Measurements from ENCODE around the gene SPN.
A peak's percentile ranks its signal among the peaks of the same experiment; 100 is the strongest.
"Not testable (repeated sequence)": the region's sequence is repeated elsewhere in the genome, so short reads cannot be mapped to it uniquely, and the experiment has no call there.

Gene SPN

DNA sequence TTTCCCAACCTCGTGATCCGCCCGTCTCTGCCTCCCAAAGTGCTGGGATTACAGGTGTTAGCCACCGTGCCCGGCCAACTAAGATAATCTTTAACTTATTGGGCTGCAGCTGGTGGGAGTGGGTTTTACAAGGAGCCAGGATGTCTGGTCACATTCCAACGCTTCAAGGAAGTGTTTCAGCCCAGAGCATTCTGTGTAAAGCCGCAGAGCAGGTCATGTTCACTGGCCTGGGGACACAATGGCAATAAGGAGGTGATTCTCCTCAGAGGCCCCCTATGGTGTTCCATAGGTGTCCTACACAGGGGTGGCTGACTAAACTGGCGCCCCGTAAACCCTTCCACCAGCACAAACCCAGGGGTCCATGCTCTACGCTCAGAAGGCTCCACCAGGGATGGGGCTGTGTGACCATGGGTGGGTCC is 17.1 kb downstream of the SPN start:
- DNase-seq, result no peak

DNA sequence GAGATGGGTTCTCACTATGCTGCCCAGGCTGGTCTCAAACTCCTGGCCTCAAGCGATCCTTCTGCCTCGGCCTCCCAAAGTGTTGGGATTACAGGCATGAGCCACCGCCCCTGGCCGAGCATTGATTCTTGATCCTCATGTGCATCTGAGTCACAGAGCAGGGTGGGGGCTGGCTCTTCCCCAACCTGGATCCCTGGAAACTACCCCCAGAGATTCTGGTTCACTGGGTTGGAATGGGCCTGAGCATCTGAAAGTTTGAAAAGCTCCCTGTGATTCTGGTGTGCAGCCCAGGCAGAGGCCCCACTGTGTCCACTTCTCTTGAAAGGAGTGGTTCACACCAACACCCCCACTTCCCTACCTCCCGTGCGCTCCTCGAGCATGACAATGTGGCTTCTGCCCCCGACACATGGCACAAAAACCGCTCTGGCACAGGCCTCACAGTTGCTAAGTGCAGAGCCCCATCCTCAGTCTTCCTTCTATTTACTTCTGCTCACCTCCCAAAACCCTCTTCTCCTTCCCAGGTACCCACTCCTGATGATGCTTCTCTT is 20.6 kb downstream of the SPN start:
- no peak for DNase-seq

DNA sequence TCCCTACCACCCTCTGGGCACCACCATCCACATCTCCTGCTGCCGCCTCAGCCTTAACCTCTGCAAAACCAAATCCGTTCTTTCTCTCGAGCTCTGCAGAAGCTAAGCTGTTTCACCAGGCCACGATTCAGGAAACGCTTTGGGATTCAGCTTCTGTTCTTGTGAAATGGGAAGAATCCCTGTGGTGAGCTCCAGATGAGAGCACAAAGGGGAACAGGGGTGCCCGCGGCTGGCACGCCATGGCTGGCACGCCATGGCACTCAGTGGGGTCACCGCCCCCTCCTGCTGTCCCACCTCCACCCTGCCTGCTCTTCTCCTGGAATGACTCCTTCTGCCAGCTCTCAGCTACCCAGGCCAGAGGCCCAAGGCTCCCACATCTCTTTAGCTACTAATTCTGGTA is 21.6 kb downstream of the SPN start:
- no peak for DNase-seq

DNA sequence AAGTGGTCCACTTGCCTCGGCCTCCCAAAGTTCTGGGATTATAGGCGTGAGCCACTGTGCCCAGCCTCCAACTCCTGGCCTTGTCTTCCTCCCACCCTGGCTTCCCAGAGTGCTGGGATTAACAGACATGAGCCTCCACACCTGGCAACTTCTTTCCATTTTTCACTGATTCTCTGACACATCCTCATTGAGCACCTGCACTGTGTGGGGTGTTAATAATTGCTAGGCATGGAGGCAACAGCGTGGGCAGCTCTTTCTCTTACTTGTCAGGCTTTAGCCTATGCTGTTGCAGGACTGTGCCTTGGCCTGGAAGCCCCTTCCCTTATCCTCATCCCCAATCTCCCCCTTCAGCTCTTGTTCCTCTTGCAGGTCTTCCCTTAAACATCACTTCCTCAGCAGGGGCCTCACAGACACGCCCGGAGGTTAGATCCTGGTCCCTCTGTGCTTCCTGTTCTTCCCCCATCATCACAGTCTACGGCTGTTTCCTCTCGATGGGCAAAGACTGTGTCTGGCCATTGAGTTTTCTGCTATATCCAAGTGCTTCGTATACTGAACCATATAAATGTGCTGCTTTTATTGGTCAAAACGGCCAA is 23.8 kb downstream of the SPN start:
- DNase-seq, result no peak

DNA sequence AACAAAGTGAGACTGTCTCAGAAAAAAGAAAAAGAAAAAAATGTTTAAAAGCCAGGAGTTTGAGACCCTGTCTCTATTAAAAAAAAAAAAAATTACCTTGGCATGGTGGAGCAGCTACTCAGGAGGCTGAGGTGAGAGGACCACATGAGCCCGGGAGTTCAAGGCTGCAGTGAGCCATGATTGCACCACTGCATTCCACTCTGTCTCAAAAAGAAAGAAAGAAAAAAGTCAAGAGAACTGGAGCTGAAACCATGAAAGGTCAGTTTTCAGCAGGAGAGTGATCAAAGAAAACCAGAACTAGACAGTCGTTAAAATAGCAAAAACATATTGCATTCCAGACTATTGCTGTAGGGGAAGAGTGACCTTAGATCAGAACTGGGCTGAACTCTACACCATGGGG is 24.7 kb downstream of the SPN start:
- DNase-seq, result no peak

DNA sequence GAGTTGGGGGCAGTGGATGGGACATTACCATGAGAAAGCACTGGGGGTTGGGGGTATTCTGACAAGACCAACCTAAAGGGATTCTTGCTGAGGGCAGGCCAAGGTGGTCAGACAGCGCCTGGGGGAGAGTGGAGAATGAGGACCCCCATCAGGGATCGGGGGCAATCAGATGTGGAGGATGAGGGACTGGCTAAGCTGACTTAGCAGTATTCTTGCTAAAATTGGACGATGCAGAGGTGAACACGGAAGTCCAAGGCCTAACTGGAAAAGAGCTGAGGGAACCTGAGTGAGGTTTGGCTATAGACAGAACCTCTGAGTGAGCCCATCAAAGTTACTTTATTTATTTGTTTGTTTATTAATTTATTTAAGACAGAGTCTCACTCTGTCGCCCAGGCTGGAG is 25.1 kb downstream of the SPN start:
- DNase-seq, result no peak

DNA sequence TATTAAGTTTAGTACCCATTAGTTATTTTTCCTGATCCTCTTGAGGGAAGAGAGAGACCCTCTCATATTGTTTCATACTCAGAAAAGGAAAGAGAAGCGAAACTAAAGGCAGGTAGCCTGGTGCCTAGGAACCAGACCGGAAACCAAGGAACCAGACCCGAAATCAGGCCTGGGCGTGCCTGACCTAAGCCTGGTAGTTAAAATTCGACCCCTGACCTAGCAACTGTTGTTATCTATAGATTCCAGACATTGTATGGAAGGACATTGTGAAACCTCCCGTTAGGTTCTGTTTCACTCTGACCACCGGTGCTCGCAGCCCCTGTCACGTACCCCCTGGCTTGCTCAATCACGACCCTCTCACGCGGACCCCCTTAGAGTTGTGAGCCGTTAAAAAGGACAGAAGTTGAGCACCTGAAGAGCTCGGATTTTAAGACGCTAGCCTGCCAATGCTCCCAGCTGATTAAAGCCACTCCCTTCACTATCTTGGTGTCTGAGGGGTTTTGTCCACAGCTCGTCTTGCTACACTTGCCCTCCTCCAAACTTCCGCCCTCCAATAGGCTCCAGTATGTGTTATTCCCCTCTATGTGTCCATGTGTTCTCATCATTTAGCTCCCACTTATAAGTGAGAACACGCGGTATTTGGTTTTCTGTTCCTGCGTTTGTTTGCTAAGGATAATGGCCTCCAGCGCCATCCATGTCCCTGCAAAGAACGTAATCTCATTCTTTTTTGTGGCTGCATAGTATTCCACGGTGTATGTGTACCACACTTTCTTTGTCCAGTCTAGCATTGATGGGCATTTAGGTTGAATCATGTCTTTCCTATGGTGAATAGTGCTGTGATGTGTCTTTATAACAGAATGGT is 26.7 kb downstream of the SPN start:
- not testable (repeated sequence) for DNase-seq

DNA sequence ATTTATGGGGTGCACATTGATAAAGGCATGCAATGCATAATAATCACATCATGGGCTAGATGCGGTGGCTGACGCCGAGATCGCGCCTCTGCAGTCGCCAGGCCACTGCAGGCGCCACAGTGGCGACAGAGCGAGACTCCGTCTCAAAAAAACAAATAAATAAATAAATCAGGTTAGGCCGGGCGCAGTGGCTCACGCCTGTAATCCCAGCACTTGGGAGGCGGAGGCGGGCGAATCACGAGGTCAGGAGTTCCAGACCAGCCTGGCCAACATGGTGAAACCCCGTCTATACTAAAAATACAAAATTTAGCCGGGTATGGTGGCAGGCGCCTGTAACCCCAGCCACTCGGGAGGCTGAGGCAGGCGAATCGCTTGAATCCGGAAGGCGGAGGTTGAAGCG is 29.6 kb downstream of the SPN start:
- not testable (repeated sequence) for DNase-seq

DNA sequence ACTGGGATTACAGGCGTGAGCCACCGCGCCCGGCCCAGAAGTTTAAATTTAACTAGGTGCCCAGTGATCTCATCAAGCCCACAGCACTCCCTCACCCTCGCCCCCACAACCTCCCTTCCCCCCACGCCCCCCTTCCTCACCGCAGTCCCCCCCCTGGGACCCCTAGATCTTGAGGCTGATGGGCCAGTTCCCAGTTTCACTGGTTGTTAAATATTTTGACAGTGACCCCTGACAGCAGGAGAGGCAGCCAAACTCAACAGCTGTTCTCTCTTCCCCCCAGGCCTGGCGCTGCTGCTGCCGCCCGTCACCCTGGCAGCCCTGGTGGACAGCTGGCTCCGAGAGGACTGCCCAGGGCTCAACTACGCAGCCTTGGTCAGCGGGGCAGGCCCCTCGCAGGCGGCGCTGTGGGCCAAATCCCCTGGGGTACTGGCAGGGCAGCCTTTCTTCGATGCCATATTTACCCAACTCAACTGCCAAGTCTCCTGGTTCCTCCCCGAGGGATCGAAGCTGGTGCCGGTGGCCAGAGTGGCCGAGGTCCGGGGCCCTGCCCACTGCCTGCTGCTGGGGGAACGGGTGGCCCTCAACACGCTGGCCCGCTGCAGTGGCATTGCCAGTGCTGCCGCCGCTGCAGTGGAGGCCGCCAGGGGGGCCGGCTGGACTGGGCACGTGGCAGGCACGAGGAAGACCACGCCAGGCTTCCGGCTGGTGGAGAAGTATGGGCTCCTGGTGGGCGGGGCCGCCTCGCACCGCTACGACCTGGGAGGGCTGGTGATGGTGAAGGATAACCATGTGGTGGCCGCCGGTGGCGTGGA is 31.5 kb downstream of the SPN start:
- DNase-seq, result no peak

DNA sequence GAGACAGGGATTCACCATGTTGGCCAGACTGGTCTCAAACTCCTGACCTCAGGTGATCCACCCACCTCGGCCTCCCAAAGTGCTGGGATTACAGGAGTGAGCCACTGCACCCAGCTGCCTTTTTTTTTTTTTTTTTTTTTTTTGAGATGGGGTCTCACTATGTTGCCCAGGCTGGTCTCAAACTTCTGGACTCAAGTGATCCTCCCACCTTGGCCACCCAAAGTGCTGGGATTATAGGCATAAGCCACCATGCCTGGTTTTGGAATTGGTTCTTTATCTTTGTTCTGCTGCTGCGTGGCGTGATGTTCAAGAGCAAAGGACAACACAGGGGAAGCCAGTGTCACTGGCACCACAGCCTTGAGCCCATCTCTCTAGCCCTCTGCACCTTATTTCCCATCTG is 32.6 kb downstream of the SPN start:
- not testable (repeated sequence) for DNase-seq

DNA sequence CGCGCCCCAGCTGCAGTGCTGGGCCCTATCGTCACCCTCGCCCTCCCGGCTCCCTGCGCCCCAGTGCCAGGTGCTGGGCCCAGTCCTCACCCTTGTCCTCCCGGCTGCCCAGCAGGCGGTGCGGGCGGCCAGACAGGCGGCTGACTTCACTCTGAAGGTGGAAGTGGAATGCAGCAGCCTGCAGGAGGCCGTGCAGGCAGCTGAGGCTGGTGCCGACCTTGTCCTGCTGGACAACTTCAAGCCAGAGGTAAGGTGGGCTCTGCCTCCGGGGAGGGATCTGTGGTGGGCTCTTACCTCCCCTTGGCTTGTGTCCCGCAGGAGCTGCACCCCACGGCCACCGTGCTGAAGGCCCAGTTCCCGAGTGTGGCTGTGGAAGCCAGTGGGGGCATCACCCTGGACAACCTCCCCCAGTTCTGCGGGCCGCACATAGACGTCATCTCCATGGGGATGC is 33.9 kb downstream of the SPN start:
- no peak for DNase-seq

DNA sequence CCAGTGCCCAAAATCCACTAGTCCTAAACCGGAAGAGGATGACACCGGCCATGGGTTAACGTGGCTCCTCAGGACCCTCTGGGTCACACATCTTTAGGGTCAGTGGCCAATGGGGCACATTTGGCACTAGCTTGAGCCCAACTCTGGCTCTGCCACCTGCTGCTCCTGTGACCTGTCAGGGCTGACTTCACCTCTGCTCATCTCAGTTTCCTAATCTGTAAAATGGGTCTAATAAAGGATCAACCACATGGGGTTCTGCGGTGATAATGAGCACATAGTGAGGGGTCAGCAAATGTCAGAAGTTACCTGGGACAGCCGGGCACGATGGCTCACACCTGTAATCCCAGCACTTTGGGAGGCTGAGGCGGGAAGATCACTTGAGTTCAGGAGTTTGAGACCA is 34.3 kb downstream of the SPN start:
- no peak for DNase-seq

DNA sequence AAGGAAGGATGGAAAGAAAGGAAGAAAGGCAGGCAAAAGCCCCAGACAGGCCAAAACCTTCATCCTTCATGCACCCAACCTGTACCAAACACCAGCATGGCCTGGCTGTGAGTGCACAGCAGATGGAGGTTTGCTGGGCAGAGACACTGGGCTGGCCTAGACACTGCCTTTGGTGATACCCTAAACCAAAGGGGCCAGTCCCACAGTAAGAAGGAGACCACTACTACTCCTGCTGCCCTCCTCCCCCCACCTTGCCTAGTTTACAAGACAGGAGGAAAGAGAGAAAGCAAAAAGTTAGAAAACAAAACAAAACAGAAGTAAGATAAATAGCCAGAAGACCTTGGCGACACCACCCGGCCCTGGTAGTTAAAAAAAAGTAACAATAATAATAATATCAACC is 35.0 kb downstream of the SPN start:
- no peak for DNase-seq

DNA sequence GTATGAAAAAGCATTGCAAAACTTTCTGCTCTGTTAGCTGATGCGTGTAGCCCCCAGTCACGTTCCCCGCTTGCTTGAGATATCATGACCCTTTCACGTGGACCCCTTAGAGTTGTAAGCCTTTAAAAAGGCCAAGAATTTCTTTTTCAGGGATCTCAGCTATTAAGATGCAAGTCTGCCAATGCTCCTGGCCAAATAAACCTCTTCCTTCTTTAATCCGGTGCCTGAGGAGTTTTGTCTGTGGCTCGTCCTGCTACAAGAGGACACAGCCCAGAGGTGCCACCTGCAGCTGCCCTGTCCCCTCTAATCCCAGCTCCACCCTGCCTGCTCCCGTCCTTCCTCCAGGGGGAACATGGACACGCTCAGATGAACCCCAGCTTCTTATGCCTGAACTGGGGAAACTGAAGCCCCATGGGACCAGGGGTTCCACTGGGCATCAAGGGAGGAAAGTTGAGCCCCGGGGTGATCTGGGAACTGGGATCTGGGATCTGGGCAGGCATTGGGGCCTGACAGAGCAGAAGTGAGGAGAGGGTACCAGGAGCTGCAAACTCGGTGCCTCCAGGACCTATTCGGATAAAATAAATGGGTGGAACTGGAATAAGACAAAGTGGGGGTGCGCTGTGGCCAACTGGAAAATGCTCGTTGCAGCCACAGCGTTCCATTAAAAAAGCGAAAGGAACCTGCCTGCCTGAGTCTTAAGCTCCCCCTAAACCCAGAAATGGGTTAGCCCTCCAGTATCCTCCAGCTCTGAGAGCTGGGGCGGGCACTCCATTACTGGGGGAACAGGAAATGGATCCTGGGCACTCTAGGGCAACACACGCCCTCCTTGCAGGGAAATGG is 35.7 kb downstream of the SPN start:
- no peak for DNase-seq

DNA sequence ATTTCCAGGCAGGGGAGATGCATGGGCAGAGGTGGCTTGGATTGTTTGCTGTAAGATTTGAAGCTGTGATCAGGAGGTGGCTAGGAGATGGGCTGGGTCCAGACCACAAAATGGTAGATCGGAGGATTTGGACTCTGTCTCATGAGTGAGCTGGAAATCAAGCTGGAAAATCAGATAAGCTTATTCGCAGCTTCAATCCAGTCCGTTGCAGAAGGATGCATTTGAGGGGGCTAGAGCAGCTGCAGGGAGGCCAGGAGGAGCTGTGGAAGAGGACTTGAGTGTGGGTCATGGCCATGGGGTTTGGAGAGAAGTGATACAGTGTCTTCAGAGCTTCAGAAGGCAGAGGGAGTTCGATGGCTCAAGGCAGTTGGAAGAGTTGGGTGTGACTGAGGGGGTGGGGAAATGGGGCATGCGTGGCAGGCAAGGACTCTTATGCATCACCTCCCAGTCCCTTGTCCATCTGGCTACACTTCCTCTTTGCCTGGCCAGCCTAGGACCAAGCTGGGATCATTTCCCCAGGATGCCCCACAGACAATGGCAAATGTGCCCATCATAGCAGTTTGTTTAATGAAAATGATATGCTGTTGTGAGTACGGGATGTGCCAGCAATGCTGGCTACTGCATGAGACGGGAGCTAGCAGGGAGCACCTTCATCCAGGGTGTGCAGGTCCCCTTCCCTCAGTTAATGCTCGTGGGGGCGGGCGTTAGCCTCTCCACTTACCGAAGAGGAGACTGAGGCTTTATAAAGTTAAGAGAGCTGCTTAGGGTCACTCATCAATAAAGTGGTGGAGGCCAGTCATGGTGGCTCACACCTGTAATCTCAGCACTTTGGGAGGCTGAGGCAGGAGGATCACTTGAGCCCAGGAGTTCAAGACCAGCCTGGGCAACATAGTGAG is 36.5 kb downstream of the SPN start:
- DNase-seq, result no peak

DNA sequence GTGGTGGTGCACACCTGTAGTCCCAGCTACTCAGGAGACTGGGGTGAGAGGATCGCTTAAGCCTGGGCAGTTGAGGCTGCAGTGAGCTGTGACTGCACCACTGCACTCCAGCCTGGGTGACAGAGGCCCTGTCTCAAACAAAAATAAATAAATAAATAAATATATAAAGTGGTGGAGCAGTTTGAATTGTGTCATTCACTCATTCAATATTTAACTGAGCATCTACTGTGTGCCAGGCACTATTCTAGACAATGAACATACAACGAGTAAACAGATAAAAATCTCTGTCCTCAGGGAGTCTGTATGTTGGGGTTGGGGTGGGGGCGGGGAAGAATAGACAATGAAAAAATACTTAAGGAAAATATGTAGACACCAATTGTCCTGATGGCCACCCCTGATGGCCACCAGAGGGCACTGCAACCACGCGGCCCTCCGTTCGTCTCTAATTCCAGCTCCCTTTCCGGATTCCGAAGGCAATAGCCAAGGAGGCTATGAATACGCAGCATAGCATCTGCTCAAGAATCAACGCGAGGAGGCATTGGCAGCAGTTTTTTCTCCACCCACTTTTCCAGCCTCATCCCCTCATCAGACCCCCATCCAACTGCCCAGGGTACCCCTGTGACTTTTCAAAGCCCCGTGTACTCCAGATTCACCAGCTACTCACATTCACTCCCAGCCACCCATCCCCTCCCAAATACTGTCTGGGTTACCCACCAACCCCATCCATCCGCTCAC is 37.4 kb downstream of the SPN start:
- DNase-seq, result peak; percentile 66 to 68

DNA sequence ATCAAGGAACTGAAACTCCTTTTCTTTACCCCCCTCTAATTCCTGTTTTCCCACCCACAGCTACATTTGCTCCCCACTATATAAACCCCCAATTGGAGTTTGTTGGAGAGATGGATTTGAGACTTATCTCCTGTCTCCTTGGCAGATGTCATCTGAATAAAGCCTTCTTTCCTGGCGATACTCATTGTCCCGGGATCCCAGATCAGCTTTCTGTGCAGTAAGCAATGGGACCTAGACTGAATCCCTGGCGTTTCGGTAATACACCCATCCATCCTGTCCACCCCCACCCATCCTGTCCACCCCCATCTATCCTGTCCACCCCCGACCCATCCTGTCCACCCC is 38.1 kb downstream of the SPN start:
- DNase-seq, result no peak

DNA sequence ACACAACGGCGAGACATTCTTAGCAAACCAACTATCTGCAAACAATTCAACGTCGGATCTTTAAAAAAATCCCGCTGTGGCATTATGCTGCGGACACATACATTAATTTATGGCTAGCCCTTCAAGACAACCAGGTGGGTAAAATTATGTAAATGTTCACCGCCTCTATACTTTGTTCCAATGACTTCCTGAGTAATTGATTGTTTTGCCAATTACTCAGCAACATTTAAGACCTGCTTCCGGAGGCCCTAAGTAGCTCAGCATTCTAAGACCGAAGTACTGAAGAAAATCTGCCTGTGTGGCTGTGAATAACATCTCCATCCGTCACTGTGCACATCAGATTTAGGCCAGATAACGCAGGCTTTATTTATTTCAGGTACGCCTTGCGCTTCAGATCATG is 39.2 kb downstream of the SPN start:
- no peak for DNase-seq

DNA sequence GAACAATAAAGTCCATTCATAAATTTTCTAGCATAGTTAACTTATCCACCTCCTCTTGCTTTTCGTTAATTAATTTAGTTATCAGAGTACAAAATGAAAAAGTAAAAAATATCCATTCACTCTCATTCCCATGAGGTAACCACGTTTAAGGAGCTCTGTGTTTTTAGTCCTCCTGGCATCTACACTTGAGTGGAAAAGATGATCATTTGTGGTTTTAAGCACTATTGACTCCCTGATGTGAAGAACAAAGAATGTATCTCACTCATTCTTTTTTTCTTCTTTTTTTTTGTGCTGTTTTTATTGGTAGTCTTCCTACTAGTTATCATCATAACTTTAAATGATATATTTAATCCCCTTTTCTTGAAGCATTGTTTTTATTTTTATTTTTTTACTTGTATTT is 42.0 kb downstream of the SPN start:
- DNase-seq, result no peak

DNA sequence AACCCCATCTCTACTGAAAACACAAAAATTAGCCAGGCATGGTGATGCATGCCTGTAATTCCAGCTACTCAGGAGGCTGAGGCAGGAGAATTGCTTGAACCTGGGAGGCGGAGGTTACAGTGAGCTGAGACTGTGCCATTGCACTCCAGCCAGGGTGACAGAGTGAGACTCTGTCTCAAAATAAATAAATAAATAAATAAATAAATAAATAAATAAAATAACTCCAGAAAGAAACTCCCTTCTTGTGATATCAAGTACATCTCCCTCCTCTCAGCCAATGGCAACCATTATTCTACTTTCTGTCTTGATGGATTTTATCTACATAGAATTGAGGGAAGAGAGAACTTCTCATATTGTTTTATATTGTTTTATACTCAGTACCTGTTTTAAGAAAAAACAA is 44.1 kb downstream of the SPN start:
- DNase-seq, result not testable (repeated sequence)

Measured in activated CD4-positive, alpha-beta T cell treated with anti-CD3 and anti-CD28 coated beads, Interleukin-2, amount 50 U/mL, for 4 hours (primary cell).